ENCODE results near the gene SLC35E1.

DNA sequence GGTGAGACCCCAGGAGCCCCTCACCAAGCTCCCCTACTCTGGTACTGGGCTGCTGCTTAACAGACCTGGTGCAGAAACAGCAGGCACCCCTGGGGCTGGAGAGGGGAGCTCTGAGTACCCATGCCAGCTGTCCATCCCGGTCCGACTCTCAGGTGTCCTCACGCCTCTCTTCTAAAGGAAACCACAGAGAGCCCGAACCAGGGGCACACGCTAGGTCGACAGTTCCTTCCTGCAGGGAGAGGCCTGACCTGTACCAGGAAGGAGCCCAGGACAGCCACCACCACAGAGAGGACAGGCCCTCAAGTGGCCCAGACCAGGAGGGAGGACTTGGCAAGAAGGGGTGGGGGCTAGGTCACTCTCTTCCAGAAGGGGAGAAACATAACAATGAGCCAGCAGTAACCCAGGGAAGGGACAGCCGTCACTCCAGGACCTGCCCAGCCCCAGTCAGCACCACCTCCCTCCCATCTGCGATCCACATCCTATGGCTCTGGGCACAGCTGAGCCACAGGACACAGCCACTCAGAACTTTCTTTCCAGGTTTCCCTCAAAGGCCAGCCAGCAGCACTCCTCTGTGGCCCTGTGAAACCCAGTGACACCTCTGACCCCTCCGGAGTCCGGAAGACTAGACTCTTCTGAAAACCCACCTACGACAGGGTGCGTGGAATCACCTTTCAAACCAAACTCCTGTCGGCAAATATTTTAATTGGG lies 13.0 kb upstream of the SLC35E1 start:
- TF ChIP-seq CTCF (IDR thresholded peaks at IDR 0.05 in 2 of 3, conservative IDR thresholded peaks at IDR 0.05 in 1 of 3; ENCODE audit: borderline replicate concordance in 1 of 3, insufficient read depth in 1 of 3, low read depth in 2 of 3, low read length in 2 of 3) (no peak), EZH2 (IDR thresholded peaks at IDR 0.05) (no peak), SIN3A (IDR thresholded peaks at IDR 0.05; ENCODE audit: low read depth) (no peak), ELF1 (IDR thresholded peaks at IDR 0.05; ENCODE audit: borderline replicate concordance, low read depth) (no peak), RAD21 (IDR thresholded peaks at IDR 0.05; ENCODE audit: low read depth) (no peak), ZNF274 (IDR thresholded peaks at IDR 0.05; ENCODE audit: low read depth, low read length) (no peak), POLR2A (IDR thresholded peaks at IDR 0.05; ENCODE audit: borderline replicate concordance, extremely low read depth, insufficient read depth, insufficient read length) (no peak)
- TF ChIP-seq, protein P1, sequence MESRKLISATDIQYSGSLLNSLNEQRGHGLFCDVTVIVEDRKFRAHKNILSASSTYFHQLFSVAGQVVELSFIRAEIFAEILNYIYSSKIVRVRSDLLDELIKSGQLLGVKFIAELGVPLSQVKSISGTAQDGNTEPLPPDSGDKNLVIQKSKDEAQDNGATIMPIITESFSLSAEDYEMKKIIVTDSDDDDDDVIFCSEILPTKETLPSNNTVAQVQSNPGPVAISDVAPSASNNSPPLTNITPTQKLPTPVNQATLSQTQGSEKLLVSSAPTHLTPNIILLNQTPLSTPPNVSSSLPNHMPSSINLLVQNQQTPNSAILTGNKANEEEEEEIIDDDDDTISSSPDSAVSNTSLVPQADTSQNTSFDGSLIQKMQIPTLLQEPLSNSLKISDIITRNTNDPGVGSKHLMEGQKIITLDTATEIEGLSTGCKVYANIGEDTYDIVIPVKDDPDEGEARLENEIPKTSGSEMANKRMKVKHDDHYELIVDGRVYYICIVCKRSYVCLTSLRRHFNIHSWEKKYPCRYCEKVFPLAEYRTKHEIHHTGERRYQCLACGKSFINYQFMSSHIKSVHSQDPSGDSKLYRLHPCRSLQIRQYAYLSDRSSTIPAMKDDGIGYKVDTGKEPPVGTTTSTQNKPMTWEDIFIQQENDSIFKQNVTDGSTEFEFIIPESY (IDR thresholded peaks at IDR 0.05; ENCODE audit: extremely low read depth, insufficient replicate concordance, low read length), result no peak
